Left ventricle myocardium inferior (tissue), 1 donor: ENCODE data around the gene CDK2AP2. TPM values are rescaled to one million over a fixed set of nuclear protein-coding genes. Genes with fewer than 3 reads are reported as not detected.

ENCODE experiments used
- DNase-seq: peaks from one replicate; pipeline ENCODE4 v3.0.0-alpha.2; 2020
- H3K27ac ChIP-seq: fragments of 200-600 bp; replicated peaks from 2 replicates; pipeline ENCODE4 v1.8.0; 2021
- H3K27me3 ChIP-seq: fragments of 200-600 bp; 2 replicates; pipeline ENCODE4 v1.8.0; 2021; ENCODE audit warnings: low read depth
- H3K36me3 ChIP-seq: fragments of 200-600 bp; 2 replicates; pipeline ENCODE4 v1.8.0; 2021
- H3K4me1 ChIP-seq: fragments of 200-600 bp; 2 replicates; pipeline ENCODE4 v1.8.0; 2021
- H3K4me3 ChIP-seq: fragments of 200-600 bp; 2 replicates; pipeline ENCODE4 v1.8.0; 2021; ENCODE audit warnings: mild to moderate bottlenecking, moderate library complexity
- H3K9me3 ChIP-seq: fragments of 200-600 bp; replicated peaks from 2 replicates; pipeline ENCODE4 v1.8.0; 2021
- intact Hi-C: fragments of 100-400 bp; cut with micrococcal nuclease; formaldehyde crosslinking; loops from one replicate; pipeline ENCODE4 v1.11.0; 2022
- total RNA-seq: library from RNA; stranded (reverse); fragmentation: NEBNext Ultra II Directional; extraction: Animal tissue kit (Norgen Biotek cat#: 25700); gene quantifications from one replicate; pipeline ENCODE4 v1.2.1, GENCODE V29; 2021
- TF ChIP-seq, protein P1 (sequence below): fragments of 200-600 bp; IDR thresholded peaks from 2 replicates; pipeline ENCODE4 v1.8.0; 2021; ENCODE audit warnings: antibody characterized with exemption, mild to moderate bottlenecking, borderline replicate concordance
- donor health status: DM: no; HTN: yes; CAD: no; lungs with severe emphysema.

Gene CDK2AP2
- total RNA-seq, 1 donor from 2014 or later: 66.1 TPM

GRCh38 chr11:67541198-67541597 is 33.2 kb upstream of the CDK2AP2 start:
- Histone ChIP-seq H3K36me3 (no peaks in the 10 kb centered on the region), H3K9me3 (no peaks in the 10 kb centered on the region), H3K4me3 (no peak overlapping the region), H3K4me1 (peaks cover 17% of the 10 kb centered on the region), H3K27ac (no peak overlapping the region), H3K27me3 (no peaks in the 10 kb centered on the region)
- intact Hi-C loops: no loop called here
- DNase-seq: no peak
- TF ChIP-seq, protein P1, sequence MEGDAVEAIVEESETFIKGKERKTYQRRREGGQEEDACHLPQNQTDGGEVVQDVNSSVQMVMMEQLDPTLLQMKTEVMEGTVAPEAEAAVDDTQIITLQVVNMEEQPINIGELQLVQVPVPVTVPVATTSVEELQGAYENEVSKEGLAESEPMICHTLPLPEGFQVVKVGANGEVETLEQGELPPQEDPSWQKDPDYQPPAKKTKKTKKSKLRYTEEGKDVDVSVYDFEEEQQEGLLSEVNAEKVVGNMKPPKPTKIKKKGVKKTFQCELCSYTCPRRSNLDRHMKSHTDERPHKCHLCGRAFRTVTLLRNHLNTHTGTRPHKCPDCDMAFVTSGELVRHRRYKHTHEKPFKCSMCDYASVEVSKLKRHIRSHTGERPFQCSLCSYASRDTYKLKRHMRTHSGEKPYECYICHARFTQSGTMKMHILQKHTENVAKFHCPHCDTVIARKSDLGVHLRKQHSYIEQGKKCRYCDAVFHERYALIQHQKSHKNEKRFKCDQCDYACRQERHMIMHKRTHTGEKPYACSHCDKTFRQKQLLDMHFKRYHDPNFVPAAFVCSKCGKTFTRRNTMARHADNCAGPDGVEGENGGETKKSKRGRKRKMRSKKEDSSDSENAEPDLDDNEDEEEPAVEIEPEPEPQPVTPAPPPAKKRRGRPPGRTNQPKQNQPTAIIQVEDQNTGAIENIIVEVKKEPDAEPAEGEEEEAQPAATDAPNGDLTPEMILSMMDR: no peak

- DNase-seq: no peak
- Histone ChIP-seq H3K27me3 (no peaks in the 10 kb centered on the region), H3K4me1 (peaks cover 8% of the 10 kb centered on the region), H3K4me3 (no peak overlapping the region), H3K27ac (no peak overlapping the region), H3K36me3 (no peaks in the 10 kb centered on the region), H3K9me3 (peaks cover 6% of the 10 kb centered on the region)
- TF ChIP-seq, protein P1: no peak
- intact Hi-C loops: no loop called here
These were observed 31.6 kb upstream of the CDK2AP2 start for GRCh38 chr11:67539550-67539949.

DNA sequence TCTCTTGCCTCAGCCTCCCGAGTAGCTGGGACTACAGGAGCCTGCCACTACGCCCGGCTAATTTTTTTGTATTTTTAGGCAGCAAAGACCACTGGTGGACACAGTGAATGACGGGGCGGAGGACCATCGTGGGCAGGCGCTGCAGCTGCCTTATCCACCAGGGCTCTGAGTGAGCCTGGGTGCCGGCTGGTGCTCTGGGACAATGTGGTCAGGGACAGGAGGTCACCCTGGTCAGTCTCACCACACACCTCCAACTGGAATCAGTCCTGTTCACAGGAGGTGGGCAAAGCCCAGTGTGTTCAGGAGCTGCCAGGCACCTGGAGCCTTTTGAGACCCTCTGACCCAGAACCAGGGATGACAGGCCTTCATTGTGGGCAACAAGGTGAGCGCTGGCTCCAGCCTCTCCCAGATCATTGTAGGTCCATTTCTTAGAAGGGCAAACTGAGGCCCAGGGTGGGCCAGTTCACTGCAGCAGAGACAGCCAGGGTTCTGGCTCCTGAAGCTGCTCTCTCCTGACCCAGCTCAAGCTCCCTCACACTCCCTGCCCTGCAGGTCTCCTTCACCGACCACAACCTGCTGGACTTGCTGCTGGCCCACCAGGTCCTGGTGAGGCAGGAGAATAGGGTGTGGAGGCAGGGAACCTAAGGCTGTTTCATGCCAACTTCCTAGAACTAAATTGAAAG is 31.0 kb upstream of the CDK2AP2 start:
- H3K27ac ChIP-seq: no peak overlapping the region
- TF ChIP-seq, protein P1: no peak
- no peak for DNase-seq
- H3K27me3 ChIP-seq: no peaks in the 10 kb centered on the region
- H3K4me1 ChIP-seq: peaks cover 2% of the 10 kb centered on the region
- H3K4me3 ChIP-seq: no peak overlapping the region
- intact Hi-C loops: no loop called here
- no peaks in the 10 kb centered on the region for H3K36me3 ChIP-seq
- peaks cover 12% of the 10 kb centered on the region for H3K9me3 ChIP-seq

DNA sequence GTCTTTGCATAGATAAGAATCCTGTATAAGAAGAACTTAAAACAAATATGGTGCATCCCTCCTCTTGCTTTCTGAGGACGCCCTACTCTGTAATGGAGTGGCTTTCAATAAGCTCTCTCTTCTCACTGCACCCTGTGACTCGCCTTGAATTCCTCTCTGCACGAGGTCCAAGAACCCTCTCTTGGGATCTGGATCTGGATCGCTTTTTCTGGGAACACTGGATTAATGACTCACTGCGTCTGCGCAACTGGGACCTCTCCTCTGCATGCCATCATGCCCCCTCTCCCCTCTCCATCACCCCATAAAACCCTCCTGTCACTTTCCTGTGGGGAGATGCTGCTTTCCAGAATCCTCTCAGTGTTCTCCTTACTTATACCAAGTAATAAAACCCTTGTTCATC is 30.3 kb upstream of the CDK2AP2 start:
- Histone ChIP-seq H3K27ac (no peak overlapping the region), H3K4me1 (no peaks in the 10 kb centered on the region), H3K9me3 (peaks cover 18% of the 10 kb centered on the region), H3K36me3 (no peaks in the 10 kb centered on the region), H3K27me3 (no peaks in the 10 kb centered on the region), H3K4me3 (no peak overlapping the region)
- no peak for DNase-seq
- TF ChIP-seq, protein P1: no peak
- intact Hi-C loops: no loop called here

DNA sequence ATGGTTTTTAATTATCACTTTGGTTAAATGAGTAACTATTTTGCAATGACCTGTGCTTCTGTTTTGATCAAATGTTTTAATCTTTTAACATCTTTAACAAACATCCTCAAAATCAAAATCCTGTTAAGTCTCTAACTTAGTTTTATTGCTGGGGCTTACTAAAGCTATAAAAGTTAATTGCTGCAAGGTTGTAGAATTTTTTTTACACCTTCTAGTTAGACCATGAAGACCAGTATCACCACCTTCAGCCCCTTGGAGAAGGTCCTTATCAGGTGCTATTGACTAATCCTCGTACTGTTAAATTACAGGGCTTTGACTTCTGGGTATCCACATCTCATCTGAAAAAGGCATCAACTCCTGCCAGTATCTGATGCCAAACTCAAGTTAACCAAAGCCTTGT is 27.6 kb upstream of the CDK2AP2 start:
- H3K9me3 ChIP-seq: peaks cover 19% of the 10 kb centered on the region
- no peaks in the 10 kb centered on the region for H3K27me3 ChIP-seq
- TF ChIP-seq, protein P1: no peak
- H3K27ac ChIP-seq: no peak overlapping the region
- H3K4me3 ChIP-seq: no peak overlapping the region
- intact Hi-C loops: no loop called here
- H3K4me1 ChIP-seq: no peaks in the 10 kb centered on the region
- H3K36me3 ChIP-seq: no peaks in the 10 kb centered on the region
- DNase-seq: no peak
